ENCODE data around the gene MKRN2. TPM values are rescaled to one million over a fixed set of nuclear protein-coding genes. Genes with fewer than 3 reads are reported as not detected.

Gene MKRN2
- total and polyA plus RNA-seq, 9 of the 15 experiments (the other 6 are each of a cell fraction or from before 2014, with no cell fraction given) = 29.4 to 63.2 (median 42.9) TPM

GRCh38 chr3:12532182-12532581 is 24.7 kb upstream of the MKRN2 start:
- BruUV-seq (replicated peaks) = no TSS peak
- intact Hi-C loops (cut with micrococcal nuclease) (no loop called here), in situ Hi-C loops (cut with MboI) (no loop called here)
- no peaks in the 10 kb centered on the region for H3K9me3 ChIP-seq (replicated peaks; ENCODE audit: control insufficient read depth, insufficient read depth, low read depth, low read length)
- no peaks in the 10 kb centered on the region for H3K4me1 ChIP-seq (replicated peaks in 1 of 2; ENCODE audit: control insufficient read depth in 2 of 2, insufficient read depth in 2 of 2, low read length in 2 of 2)
- H3K36me3 ChIP-seq (ENCODE audit: control insufficient read depth, insufficient read depth, low read length) = peaks cover 67% of the 10 kb centered on the region
- no peaks in the 10 kb centered on the region for H3K27me3 ChIP-seq (ENCODE audit: control insufficient read depth in 2 of 2, insufficient read depth in 2 of 2, low read length in 2 of 2)
- POLR2A ChIA-PET = interaction anchor here (0.7 to 1.5 kb wide), 5 partner anchors 9 to 1703 kb away, joined by 3 to 5 read pairs (median 3); partner anchors contain the start of gene MKRN2OS
- no peaks in the 10 kb centered on the region for H3K79me2 ChIP-seq (ENCODE audit: control insufficient read depth, insufficient read depth, low read length)
- 93% methylated on average over 5 of the region's 5 CpGs for WGBS (ENCODE audit: insufficient coverage, low coverage, missing lambda C conversion rate)
- no peak overlapping the region for H3K4me2 ChIP-seq (ENCODE audit: insufficient read depth, low read length)
- H3K9ac ChIP-seq (ENCODE audit: insufficient read depth in 1 of 2, low read depth in 2 of 2, low read length in 2 of 2) = no peak overlapping the region
- H3K27ac ChIP-seq (ENCODE audit: extremely low read depth, low read depth, low read length) = no peak overlapping the region
- no peak for TF ChIP-seq SIX5 (IDR thresholded peaks at IDR 0.05; ENCODE audit: borderline replicate concordance in 1 of 2, insufficient read depth in 1 of 2, low read depth in 1 of 2, low read length in 2 of 2)
- TF ChIP-seq ZNF644 (tag; IDR thresholded peaks at IDR 0.05; ENCODE audit: low read depth) = no peak
- no peak for TF ChIP-seq ZSCAN29 (IDR thresholded peaks at IDR 0.05)
- no peak for TF ChIP-seq ZKSCAN1 (IDR thresholded peaks at IDR 0.05; ENCODE audit: low read depth, low read length)
- TF ChIP-seq JUN (IDR thresholded peaks at IDR 0.05; ENCODE audit: borderline replicate concordance, low read depth, low read length) = no peak
- no peak for TF ChIP-seq JUN (CRISPR knock-in tag; IDR thresholded peaks at IDR 0.05; ENCODE audit: borderline replicate concordance)
- TF ChIP-seq ARID3B (CRISPR knock-in tag; IDR thresholded peaks at IDR 0.05; ENCODE audit: borderline replicate concordance) = no peak
- no peak for TF ChIP-seq KAT7 (CRISPR knock-in tag; IDR thresholded peaks at IDR 0.05; ENCODE audit: borderline replicate concordance)
- TF ChIP-seq, protein P1, sequence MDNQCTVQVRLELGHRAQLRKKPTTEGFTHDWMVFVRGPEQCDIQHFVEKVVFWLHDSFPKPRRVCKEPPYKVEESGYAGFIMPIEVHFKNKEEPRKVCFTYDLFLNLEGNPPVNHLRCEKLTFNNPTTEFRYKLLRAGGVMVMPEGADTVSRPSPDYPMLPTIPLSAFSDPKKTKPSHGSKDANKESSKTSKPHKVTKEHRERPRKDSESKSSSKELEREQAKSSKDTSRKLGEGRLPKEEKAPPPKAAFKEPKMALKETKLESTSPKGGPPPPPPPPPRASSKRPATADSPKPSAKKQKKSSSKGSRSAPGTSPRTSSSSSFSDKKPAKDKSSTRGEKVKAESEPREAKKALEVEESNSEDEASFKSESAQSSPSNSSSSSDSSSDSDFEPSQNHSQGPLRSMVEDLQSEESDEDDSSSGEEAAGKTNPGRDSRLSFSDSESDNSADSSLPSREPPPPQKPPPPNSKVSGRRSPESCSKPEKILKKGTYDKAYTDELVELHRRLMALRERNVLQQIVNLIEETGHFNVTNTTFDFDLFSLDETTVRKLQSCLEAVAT (IDR thresholded peaks at IDR 0.05) = no peak
- no peak for TF ChIP-seq NUFIP1 (IDR thresholded peaks at IDR 0.05; ENCODE audit: partially characterized antibody)
- TF ChIP-seq CREB1 (IDR thresholded peaks at IDR 0.05) = no peak
- TF ChIP-seq CREB1 (CRISPR knock-in tag; IDR thresholded peaks at IDR 0.05) = no peak
- TF ChIP-seq TCF3 (CRISPR knock-in tag; IDR thresholded peaks at IDR 0.05) = no peak
- TF ChIP-seq ZNF586 (CRISPR knock-in tag; conservative IDR thresholded peaks at IDR 0.05) = no peak
- TF ChIP-seq KHSRP (IDR thresholded peaks at IDR 0.05) = no peak
- TF ChIP-seq, protein P2, sequence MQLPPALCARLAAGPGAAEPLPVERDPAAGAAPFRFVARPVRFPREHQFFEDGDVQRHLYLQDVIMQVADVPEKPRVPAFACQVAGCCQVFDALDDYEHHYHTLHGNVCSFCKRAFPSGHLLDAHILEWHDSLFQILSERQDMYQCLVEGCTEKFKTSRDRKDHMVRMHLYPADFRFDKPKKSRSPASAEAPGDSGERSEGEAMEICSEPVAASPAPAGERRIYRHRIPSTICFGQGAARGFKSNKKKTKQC (CRISPR knock-in tag; IDR thresholded peaks at IDR 0.05) = no peak
- no peak for TF ChIP-seq CGGBP1 (CRISPR knock-in tag; IDR thresholded peaks at IDR 0.05)
- TF ChIP-seq RBM22 (IDR thresholded peaks at IDR 0.05; ENCODE audit: low read depth, low read length, poor library complexity, severe bottlenecking) = no peak
- no peak for TF ChIP-seq POU5F1 (IDR thresholded peaks at IDR 0.05; ENCODE audit: borderline replicate concordance, low read depth, low read length, partially characterized antibody)
- H2AFZ ChIP-seq (ENCODE audit: low read depth, low read length) = no peak overlapping the region
- FAIRE-seq (no peak), DNase-seq (ENCODE audit: extremely low read depth in 1 of 4, low spot score in 3 of 4) (no peak), ATAC-seq (no peak)
- no peaks in the 10 kb centered on the region for H3K9me1 ChIP-seq (ENCODE audit: control insufficient read depth, insufficient read depth, low read length)
- no peak overlapping the region for H3K4me3 ChIP-seq
- CTCF ChIA-PET (ENCODE audit: low intra/inter-chr PET ratio) = no interaction called here
- no peaks in the 10 kb centered on the region for H4K20me1 ChIP-seq (replicated peaks; ENCODE audit: control insufficient read depth, insufficient read depth, low read length)
